GM13976 (cell line): ENCODE measurements around the gene NAA20.

ENCODE experiments used
- DNase-seq: peaks from one replicate; pipeline ENCODE4 v3.0.0; 2012; ENCODE audit warnings: low spot score
- in situ Hi-C: fragments of 300-500 bp; cut with MboI; formaldehyde crosslinking; loops from one replicate; pipeline ENCODE4 v1.12.0; 2022; ENCODE audit warnings: low sequenced_read_pairs, mixed read lengths, inconsistent platforms; ENCODE audit not compliant: unreplicated experiment
- TF ChIP-seq, protein P1 (sequence below): IDR thresholded peaks from 2 replicates; pipeline ENCODE4 v1.5.1; 2012; ENCODE audit warnings: borderline replicate concordance, mild to moderate bottlenecking; ENCODE audit not compliant: insufficient read depth; ENCODE audit errors: extremely low read depth, missing control alignments, control extremely low read depth

Gene NAA20

GRCh38 chr20:19976595-19977372 lies 40.4 kb upstream of the NAA20 start:
- in situ Hi-C loops = no loop called here
- DNase-seq = no peak

DNA sequence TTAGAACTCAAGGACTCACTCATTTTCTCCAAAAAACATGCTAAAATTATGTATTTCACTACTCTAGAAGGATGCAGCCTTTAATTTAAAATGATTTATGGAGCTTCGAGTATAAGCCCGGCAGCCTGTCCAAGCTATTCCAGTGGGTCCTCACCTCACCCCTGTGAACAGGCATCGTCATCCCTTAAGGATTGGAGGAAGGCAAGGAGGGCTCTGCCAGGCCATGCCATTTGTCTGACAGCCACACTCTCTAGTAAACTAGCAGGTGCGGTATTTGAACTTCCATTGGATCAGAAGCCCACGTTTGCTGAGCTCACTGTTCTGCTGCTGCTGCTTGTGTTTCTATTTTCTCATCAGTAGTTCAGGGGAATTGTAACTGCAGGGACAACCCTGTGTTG lies 39.8 kb upstream of the NAA20 start:
- in situ Hi-C loops = no loop called here

More at GRCh38 chr20:19976595-19977372, 40.4 kb upstream of the NAA20 start:
- TF ChIP-seq, protein P1, sequence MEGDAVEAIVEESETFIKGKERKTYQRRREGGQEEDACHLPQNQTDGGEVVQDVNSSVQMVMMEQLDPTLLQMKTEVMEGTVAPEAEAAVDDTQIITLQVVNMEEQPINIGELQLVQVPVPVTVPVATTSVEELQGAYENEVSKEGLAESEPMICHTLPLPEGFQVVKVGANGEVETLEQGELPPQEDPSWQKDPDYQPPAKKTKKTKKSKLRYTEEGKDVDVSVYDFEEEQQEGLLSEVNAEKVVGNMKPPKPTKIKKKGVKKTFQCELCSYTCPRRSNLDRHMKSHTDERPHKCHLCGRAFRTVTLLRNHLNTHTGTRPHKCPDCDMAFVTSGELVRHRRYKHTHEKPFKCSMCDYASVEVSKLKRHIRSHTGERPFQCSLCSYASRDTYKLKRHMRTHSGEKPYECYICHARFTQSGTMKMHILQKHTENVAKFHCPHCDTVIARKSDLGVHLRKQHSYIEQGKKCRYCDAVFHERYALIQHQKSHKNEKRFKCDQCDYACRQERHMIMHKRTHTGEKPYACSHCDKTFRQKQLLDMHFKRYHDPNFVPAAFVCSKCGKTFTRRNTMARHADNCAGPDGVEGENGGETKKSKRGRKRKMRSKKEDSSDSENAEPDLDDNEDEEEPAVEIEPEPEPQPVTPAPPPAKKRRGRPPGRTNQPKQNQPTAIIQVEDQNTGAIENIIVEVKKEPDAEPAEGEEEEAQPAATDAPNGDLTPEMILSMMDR = no peak

GRCh38 chr20:19978511-19979210 lies 38.5 kb upstream of the NAA20 start:
- TF ChIP-seq, protein P1 = no peak
- in situ Hi-C loops = no loop called here

More for the DNA sequence above, 39.8 kb upstream of the NAA20 start:
- TF ChIP-seq, protein P1 = no peak
- DNase-seq = no peak

GRCh38 chr20:19981031-19981451 lies 36.1 kb upstream of the NAA20 start:
- no peak for DNase-seq
- in situ Hi-C loops = loop anchor here (10.0 kb wide), 1 partner anchor 196 kb away; no protein-coding TSS in a partner anchor
- TF ChIP-seq, protein P1 = no peak

More at GRCh38 chr20:19978511-19979210, 38.5 kb upstream of the NAA20 start:
- no peak for DNase-seq

GRCh38 chr20:19986419-19986818 lies 30.7 kb upstream of the NAA20 start:
- TF ChIP-seq, protein P1 = no peak
- in situ Hi-C loops = loop anchor here (10.0 kb wide), 1 partner anchor 202 kb away; no protein-coding TSS in a partner anchor
- DNase-seq = no peak

DNA sequence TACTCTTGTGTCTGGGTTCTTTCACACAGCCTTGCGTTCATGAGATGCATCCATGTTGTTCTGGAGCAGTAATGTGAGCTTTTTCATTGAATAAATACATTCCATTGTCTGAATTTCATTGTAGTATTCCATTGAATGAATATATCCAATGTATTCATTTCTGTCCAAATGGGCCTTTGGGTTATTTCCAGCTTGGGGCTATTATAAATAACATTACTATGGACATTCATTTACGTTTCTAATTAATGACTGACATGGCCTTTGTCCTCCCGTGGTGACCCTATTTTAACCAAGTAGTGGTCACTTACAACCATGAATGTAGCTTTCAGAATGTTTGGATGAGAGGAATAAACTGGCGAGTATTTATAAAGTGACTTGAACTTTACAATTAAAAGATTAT lies 30.1 kb upstream of the NAA20 start:
- no peak for DNase-seq
- in situ Hi-C loops = loop anchor here (10.0 kb wide), 1 partner anchor 202 kb away; no protein-coding TSS in a partner anchor
- TF ChIP-seq, protein P1 = no peak
